Naive thymus-derived CD8-positive, alpha-beta T cell (primary cell): ENCODE data around the gene CFAP20DC. TPM values are rescaled to one million over a fixed set of nuclear protein-coding genes. Genes with fewer than 3 reads are reported as not detected.
A peak's percentile ranks its signal among the peaks of the same experiment; 100 is the strongest.
"Not testable (repeated sequence)": the region's sequence is repeated elsewhere in the genome, so short reads cannot be mapped to it uniquely, and the experiment has no call there.

Experiments
- ATAC-seq, 2 donors: fragments of 150-1000 bp; cut with Tn5 transposase in 1 of 2; sonication (Bioruptor Pico), chemical (Tn5 transposase) in 1 of 2; 1 replicate in 1 of 2; 2 replicates in 1 of 2; pipeline ENCODE4 v1.10.0; 2021; ENCODE audit warnings: mild to moderate bottlenecking in 2 of 2, moderate library complexity in 2 of 2
- POLR2A ChIA-PET: fragments of 350-600 bp; sonication (Branson Sonifier 250); formaldehyde crosslinking; loops from one replicate; lab custom pipeline; 2021; ENCODE audit warnings: antibody characterized with exemption; lab: Charles Lee
- DNase-seq, 10 donors: peaks; one replicate each; pipeline versions ENCODE4 v3.0.0 to v3.0.0-alpha.2; 2020 to 2022
- H3K27ac Mint-ChIP-seq, 10 donors: one replicate each; pipeline ENCODE4 v1.8.0; 2020 to 2022; ENCODE audit warnings: mild to moderate bottlenecking in 10 of 10, mixed read lengths in 10 of 10, moderate library complexity in 4 of 10, inconsistent platforms in 1 of 10
- H3K27me3 Mint-ChIP-seq, 5 donors: one replicate each; pipeline ENCODE4 v1.8.0; 2021 to 2022; ENCODE audit warnings: mixed read lengths in 5 of 5
- H3K36me3 Mint-ChIP-seq, 3 donors: one replicate each; pipeline ENCODE4 v1.8.0; 2020 to 2022; ENCODE audit warnings: mixed read lengths in 3 of 3, mild to moderate bottlenecking in 2 of 3, inconsistent platforms in 1 of 3
- H3K4me1 Mint-ChIP-seq, 4 donors: one replicate each; pipeline ENCODE4 v1.8.0; 2021 to 2022; ENCODE audit warnings: mixed read lengths in 4 of 4
- H3K4me3 Mint-ChIP-seq, 10 donors: one replicate each; pipeline ENCODE4 v1.8.0; 2020 to 2022; ENCODE audit warnings: mild to moderate bottlenecking in 10 of 10, mixed read lengths in 10 of 10, moderate library complexity in 6 of 10, inconsistent platforms in 1 of 10
- H3K9me3 Mint-ChIP-seq, 9 donors: one replicate each; pipeline ENCODE4 v1.8.0; 2020 to 2022; ENCODE audit warnings: mixed read lengths in 9 of 9, mild to moderate bottlenecking in 3 of 9, inconsistent platforms in 1 of 9, moderate library complexity in 1 of 9
- polyA plus RNA-seq, 3 donors: library from polyadenylated mRNA; unstranded; fragments of 300-500 nt; fragmentation: Illumina TruSeq; gene quantifications; one replicate each; pipeline ENCODE4 v1.2.3, GENCODE V29; 2021
- total RNA-seq, 8 experiments: library from RNA in 2 of 8; stranded (reverse) in 2 of 8; gene quantifications; one replicate each; pipeline ENCODE4 v1.2.3 and lab custom pipeline; 2021 to 2026

Gene CFAP20DC
- total and polyA plus RNA-seq, 5 experiments from 2014 or later, result 0.13 to 0.27 (median 0.19) TPM; not detected in 1

GRCh38 chr3:58989163-58989562, 60.7 kb downstream of the CFAP20DC start:
- Mint-ChIP-seq H3K27me3 (peaks cover 5 to 13% (median 8%) of the 10 kb centered on the region in 5 donors), H3K4me1 (no peaks in the 10 kb centered on the region), H3K4me3 (no peak overlapping the region), H3K36me3 (no peaks in the 10 kb centered on the region), H3K9me3 (peaks cover 0 to 1% (median 0%) of the 10 kb centered on the region in 9 donors), H3K27ac (no peak overlapping the region)
- DNase-seq, result no peak
- ATAC-seq, result no peak
- POLR2A ChIA-PET, result no interaction called here

- POLR2A ChIA-PET, result no interaction called here
- DNase-seq, result no peak
- ATAC-seq, result no peak
- Mint-ChIP-seq H3K4me3 (no peak overlapping the region), H3K9me3 (peaks cover 0 to 1% (median 0%) of the 10 kb centered on the region in 9 donors), H3K27ac (no peak overlapping the region), H3K4me1 (no peaks in the 10 kb centered on the region), H3K27me3 (peaks cover 0 to 13% (median 10%) of the 10 kb centered on the region in 5 donors), H3K36me3 (no peaks in the 10 kb centered on the region)
These were observed 61.8 kb downstream of the CFAP20DC start for GRCh38 chr3:58988041-58988440.

- DNase-seq, result no peak
- H3K9me3 Mint-ChIP-seq, result peaks cover 0 to 3% (median 0%) of the 10 kb centered on the region in 9 donors
- POLR2A ChIA-PET, result no interaction called here
- no peak overlapping the region for H3K27ac Mint-ChIP-seq
- no peak for ATAC-seq
- no peak overlapping the region for H3K4me3 Mint-ChIP-seq
- H3K36me3 Mint-ChIP-seq, result no peaks in the 10 kb centered on the region
- no peaks in the 10 kb centered on the region for H3K4me1 Mint-ChIP-seq
- peaks cover 0 to 19% (median 13%) of the 10 kb centered on the region in 5 donors for H3K27me3 Mint-ChIP-seq
These were observed 63.2 kb downstream of the CFAP20DC start for GRCh38 chr3:58986654-58987053.

GRCh38 chr3:58979840-58980239, 70.0 kb downstream of the CFAP20DC start:
- Mint-ChIP-seq H3K36me3 (no peaks in the 10 kb centered on the region), H3K27me3 (peaks cover 4 to 20% (median 15%) of the 10 kb centered on the region in 5 donors), H3K4me1 (peaks cover 0 to 4% (median 0%) of the 10 kb centered on the region in 4 donors), H3K9me3 (peaks cover 0 to 3% (median 0%) of the 10 kb centered on the region in 9 donors), H3K4me3 (no peak overlapping the region), H3K27ac (no peak overlapping the region)
- POLR2A ChIA-PET, result no interaction called here
- DNase-seq (no peak), ATAC-seq (no peak)

GRCh38 chr3:58973796-58974195, 76.0 kb downstream of the CFAP20DC start:
- no peak for DNase-seq
- Mint-ChIP-seq H3K4me1 (peaks cover 0 to 2% (median 0%) of the 10 kb centered on the region in 4 donors), H3K27me3 (peaks cover 7 to 27% (median 17%) of the 10 kb centered on the region in 5 donors), H3K9me3 (no peaks in the 10 kb centered on the region), H3K27ac (no peak overlapping the region), H3K4me3 (no peak overlapping the region), H3K36me3 (no peaks in the 10 kb centered on the region)
- no peak for ATAC-seq
- POLR2A ChIA-PET, result no interaction called here

- not testable (repeated sequence) for H3K9me3 Mint-ChIP-seq
These were observed 82.0 kb downstream of the CFAP20DC start for GRCh38 chr3:58967866-58968265.

GRCh38 chr3:58965865-58966264, 84.0 kb downstream of the CFAP20DC start:
- Mint-ChIP-seq H3K4me3 (no peak overlapping the region), H3K27ac (no peak overlapping the region), H3K4me1 (no peaks in the 10 kb centered on the region), H3K27me3 (peaks cover 0 to 1% (median 0%) of the 10 kb centered on the region in 5 donors), H3K36me3 (no peaks in the 10 kb centered on the region), H3K9me3 (peaks cover 0 to 6% (median 0%) of the 10 kb centered on the region in 9 donors)
- ATAC-seq, result no peak
- no peak for DNase-seq
- POLR2A ChIA-PET, result no interaction called here

More at GRCh38 chr3:58967866-58968265, 82.0 kb downstream of the CFAP20DC start:
- H3K4me3 Mint-ChIP-seq, H3K27ac Mint-ChIP-seq, DNase-seq, H3K36me3 Mint-ChIP-seq, H3K27me3 Mint-ChIP-seq, POLR2A ChIA-PET, H3K4me1 Mint-ChIP-seq, ATAC-seq: not testable (repeated sequence)

GRCh38 chr3:58963928-58964503, 85.8 kb downstream of the CFAP20DC start:
- Mint-ChIP-seq H3K27ac (no peak overlapping the region), H3K27me3 (peaks cover 0 to 1% (median 0%) of the 10 kb centered on the region in 5 donors), H3K9me3 (peaks cover 0 to 6% (median 0%) of the 10 kb centered on the region in 9 donors), H3K4me1 (no peaks in the 10 kb centered on the region), H3K4me3 (no peak overlapping the region), H3K36me3 (no peaks in the 10 kb centered on the region)
- no peak for DNase-seq
- POLR2A ChIA-PET, result no interaction called here
- no peak for ATAC-seq

GRCh38 chr3:58962816-58963215, 87.0 kb downstream of the CFAP20DC start:
- Mint-ChIP-seq H3K4me3 (no peak overlapping the region), H3K27ac (no peak overlapping the region), H3K27me3 (peaks cover 0 to 1% (median 0%) of the 10 kb centered on the region in 5 donors), H3K4me1 (no peaks in the 10 kb centered on the region), H3K9me3 (peaks cover 0 to 3% (median 0%) of the 10 kb centered on the region in 9 donors), H3K36me3 (no peaks in the 10 kb centered on the region)
- no peak for ATAC-seq
- POLR2A ChIA-PET, result no interaction called here
- DNase-seq, result no peak

GRCh38 chr3:58962040-58962651, 87.7 kb downstream of the CFAP20DC start:
- POLR2A ChIA-PET, result no interaction called here
- no peak for ATAC-seq

GRCh38 chr3:58955308-58955707, 94.5 kb downstream of the CFAP20DC start:
- no peak for DNase-seq
- no peaks in the 10 kb centered on the region for H3K36me3 Mint-ChIP-seq
- POLR2A ChIA-PET, result no interaction called here
- H3K27me3 Mint-ChIP-seq, result no peaks in the 10 kb centered on the region
- H3K4me1 Mint-ChIP-seq, result peaks cover 0 to 11% (median 0%) of the 10 kb centered on the region in 4 donors
- ATAC-seq, result no peak
- H3K4me3 Mint-ChIP-seq, result no peak overlapping the region
- H3K27ac Mint-ChIP-seq, result no peak overlapping the region
- peaks cover 0 to 6% (median 0%) of the 10 kb centered on the region in 9 donors for H3K9me3 Mint-ChIP-seq

More at GRCh38 chr3:58962040-58962651, 87.7 kb downstream of the CFAP20DC start:
- Mint-ChIP-seq H3K36me3 (no peaks in the 10 kb centered on the region), H3K4me1 (no peaks in the 10 kb centered on the region), H3K27me3 (peaks cover 0 to 1% (median 0%) of the 10 kb centered on the region in 5 donors), H3K4me3 (no peak overlapping the region), H3K9me3 (peaks cover 0 to 4% (median 0%) of the 10 kb centered on the region in 9 donors), H3K27ac (no peak overlapping the region)
- DNase-seq, result no peak

- no peak overlapping the region for H3K27ac Mint-ChIP-seq
- DNase-seq (no peak), ATAC-seq (no peak)
- peaks cover 0 to 12% (median 0%) of the 10 kb centered on the region in 4 donors for H3K4me1 Mint-ChIP-seq
- H3K4me3 Mint-ChIP-seq, result no peak overlapping the region
- POLR2A ChIA-PET, result no interaction called here
- peaks cover 0 to 6% (median 2%) of the 10 kb centered on the region in 9 donors for H3K9me3 Mint-ChIP-seq
- H3K27me3 Mint-ChIP-seq, result peaks cover 0 to 7% (median 1%) of the 10 kb centered on the region in 5 donors
- no peaks in the 10 kb centered on the region for H3K36me3 Mint-ChIP-seq
These were observed 96.5 kb downstream of the CFAP20DC start for GRCh38 chr3:58953288-58953687.

GRCh38 chr3:58952128-58952917, 97.5 kb downstream of the CFAP20DC start:
- Mint-ChIP-seq H3K4me3 (no peak overlapping the region), H3K36me3 (no peaks in the 10 kb centered on the region), H3K27ac (peak overlapping the region in 1 of 10 donors; percentile 48), H3K4me1 (peaks cover 0 to 16% (median 0%) of the 10 kb centered on the region in 4 donors), H3K27me3 (peaks cover 0 to 7% (median 2%) of the 10 kb centered on the region in 5 donors), H3K9me3 (peaks cover 0 to 6% (median 2%) of the 10 kb centered on the region in 9 donors)
- DNase-seq (no peak), ATAC-seq (no peak)
- POLR2A ChIA-PET, result no interaction called here
